ENCODE results near the gene SCTR.

SCTR gene

DNA sequence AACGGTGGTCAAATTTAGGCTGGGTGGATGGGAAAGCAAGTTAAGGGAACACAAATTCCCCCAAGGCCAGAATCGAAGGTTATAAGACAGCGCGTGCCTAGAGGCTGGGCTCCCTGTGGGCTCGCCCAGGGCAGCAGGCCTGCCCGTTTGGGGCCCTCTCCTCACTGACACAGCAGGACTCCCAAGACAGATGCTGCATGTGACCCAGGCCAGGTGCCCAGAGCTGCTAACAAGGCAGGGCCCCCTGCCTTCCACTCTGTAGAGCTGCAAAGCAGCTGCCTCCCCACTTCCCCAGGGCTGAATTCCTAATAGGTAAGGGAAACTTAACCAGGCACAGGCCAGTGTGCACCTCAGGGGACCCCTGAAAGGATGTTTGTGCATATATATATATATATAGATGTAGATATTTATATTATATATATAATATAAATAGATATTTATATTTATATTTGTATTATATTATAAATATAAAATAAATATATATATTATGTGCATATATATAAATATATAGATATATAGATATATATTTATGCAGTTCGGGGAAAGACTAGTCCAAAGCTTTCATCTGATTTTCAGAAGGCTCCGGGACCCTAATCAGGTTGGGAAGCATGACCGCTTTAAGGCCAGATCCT, 48.9 kb downstream of the SCTR start:
- Histone ChIP-seq H3K9me3 (ENCODE audit: control insufficient read depth, insufficient read depth, low read length) (no peaks in the 10 kb centered on the region), H3K4me3 (ENCODE audit: low read length) (no peak overlapping the region), H3K27me3 (ENCODE audit: control insufficient read depth, insufficient read depth, low read length) (no peaks in the 10 kb centered on the region), H3K27ac (ENCODE audit: low read length) (no peak overlapping the region), H3K36me3 (ENCODE audit: control insufficient read depth, insufficient read depth, low read length) (no peaks in the 10 kb centered on the region), H3K4me1 (ENCODE audit: control insufficient read depth, insufficient read depth, low read length) (no peaks in the 10 kb centered on the region)
- WGBS (ENCODE audit: insufficient coverage, insufficient read length), result no CpG with 5 or more reads among the region's 9 CpGs
- no peak for DNase-seq (ENCODE audit: low read depth, low spot score)

- H3K36me3 ChIP-seq (ENCODE audit: control insufficient read depth, insufficient read depth, low read length), result no peaks in the 10 kb centered on the region
- no peaks in the 10 kb centered on the region for H3K27me3 ChIP-seq (ENCODE audit: control insufficient read depth, insufficient read depth, low read length)
- 0 out of 2 replicates have a peak, but pooled peaks cover 1% of the 10 kb centered on the region for H3K4me1 ChIP-seq (ENCODE audit: control insufficient read depth, insufficient read depth, low read length)
- WGBS (ENCODE audit: insufficient coverage, insufficient read length), result no CpG with 5 or more reads among the region's 17 CpGs
- no peak overlapping the region for H3K4me3 ChIP-seq (ENCODE audit: low read length)
- no peak overlapping the region for H3K27ac ChIP-seq (ENCODE audit: low read length)
- H3K9me3 ChIP-seq (ENCODE audit: control insufficient read depth, insufficient read depth, low read length), result no peaks in the 10 kb centered on the region
- no peak for DNase-seq (ENCODE audit: low read depth, low spot score)
Observed at GRCh38 chr2:119474371-119475224, 49.7 kb downstream of the SCTR start.

DNA sequence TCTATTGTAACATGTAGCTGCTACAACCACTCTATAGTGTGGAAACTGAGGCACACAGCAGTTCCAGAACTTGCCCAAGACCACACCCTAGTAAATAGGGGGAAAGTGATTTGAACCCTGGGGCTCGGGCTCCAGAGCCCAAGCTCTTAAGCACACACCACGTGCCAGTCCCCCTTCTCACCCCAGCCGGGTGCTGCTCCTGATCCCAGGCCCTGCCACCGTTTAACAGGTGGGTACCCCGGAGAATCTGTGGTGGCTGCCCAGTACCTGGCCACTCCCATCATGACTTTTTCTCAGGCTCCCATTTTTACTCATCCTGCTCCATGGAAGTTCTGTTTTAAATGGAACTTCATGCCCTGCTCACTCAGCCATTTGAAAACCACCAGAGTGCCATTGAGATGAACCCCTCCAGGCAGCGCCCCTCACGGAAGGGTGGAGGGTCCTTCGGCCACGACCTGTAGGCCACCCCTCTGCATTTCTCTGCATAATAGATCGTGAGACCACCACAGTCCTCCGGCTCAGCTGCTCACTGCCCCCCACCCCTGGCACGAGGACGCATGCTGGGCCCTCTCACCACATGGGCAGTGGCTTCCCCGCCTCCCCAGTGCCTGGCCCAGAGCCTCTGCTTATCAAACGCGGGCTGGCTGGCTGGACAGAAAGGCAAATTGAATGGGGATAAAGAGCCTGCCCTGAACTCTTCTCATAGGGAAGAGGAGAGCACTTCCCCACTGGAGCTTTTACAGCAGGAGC, 50.5 kb downstream of the SCTR start:
- Histone ChIP-seq H3K27me3 (ENCODE audit: control insufficient read depth, insufficient read depth, low read length) (no peaks in the 10 kb centered on the region), H3K4me3 (ENCODE audit: low read length) (no peak overlapping the region), H3K4me1 (ENCODE audit: control insufficient read depth, insufficient read depth, low read length) (0 out of 2 replicates have a peak, but pooled peaks cover 1% of the 10 kb centered on the region), H3K27ac (ENCODE audit: low read length) (no peak overlapping the region), H3K9me3 (ENCODE audit: control insufficient read depth, insufficient read depth, low read length) (no peaks in the 10 kb centered on the region), H3K36me3 (ENCODE audit: control insufficient read depth, insufficient read depth, low read length) (no peaks in the 10 kb centered on the region)
- DNase-seq (ENCODE audit: low read depth, low spot score), result no peak
- WGBS (ENCODE audit: insufficient coverage, insufficient read length), result no CpG with 5 or more reads among the region's 16 CpGs

DNA sequence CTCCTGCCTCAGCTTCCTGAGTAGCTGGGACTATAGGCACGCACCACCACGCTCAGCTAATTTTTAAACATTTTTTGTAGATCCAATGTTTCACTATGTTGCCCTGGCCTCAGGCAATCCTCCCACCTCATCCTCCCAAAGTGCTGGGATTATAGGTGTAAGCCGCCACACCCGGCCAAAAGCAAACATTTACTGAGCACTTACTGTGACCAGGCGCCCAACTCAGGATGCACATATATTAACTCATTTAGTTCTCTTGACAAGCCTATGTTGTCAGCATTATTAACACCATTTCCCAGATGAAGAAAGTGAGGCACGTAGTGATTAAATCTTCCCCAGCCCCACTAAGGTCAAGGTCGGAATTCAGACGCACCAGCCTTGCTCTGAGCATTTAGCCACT, 51.5 kb downstream of the SCTR start:
- Histone ChIP-seq H3K4me1 (ENCODE audit: control insufficient read depth, insufficient read depth, low read length) (0 out of 2 replicates have a peak, but pooled peaks cover 1% of the 10 kb centered on the region), H3K9me3 (ENCODE audit: control insufficient read depth, insufficient read depth, low read length) (no peaks in the 10 kb centered on the region)
- no peak for DNase-seq (ENCODE audit: low read depth, low spot score)

GRCh38 chr2:119469661-119470297, 54.5 kb downstream of the SCTR start:
- Histone ChIP-seq H3K9me3 (ENCODE audit: control insufficient read depth, insufficient read depth, low read length) (no peaks in the 10 kb centered on the region), H3K4me1 (ENCODE audit: control insufficient read depth, insufficient read depth, low read length) (0 out of 2 replicates have a peak, but pooled peaks cover 1% of the 10 kb centered on the region), H3K27ac (ENCODE audit: low read length) (no peak overlapping the region), H3K4me3 (ENCODE audit: low read length) (no peak overlapping the region), H3K36me3 (ENCODE audit: control insufficient read depth, insufficient read depth, low read length) (no peaks in the 10 kb centered on the region), H3K27me3 (ENCODE audit: control insufficient read depth, insufficient read depth, low read length) (no peaks in the 10 kb centered on the region)
- no CpG with 5 or more reads among the region's 2 CpGs for WGBS (ENCODE audit: insufficient coverage, insufficient read length)
- no peak for DNase-seq (ENCODE audit: low read depth, low spot score)

More for the DNA sequence above, 51.5 kb downstream of the SCTR start:
- H3K36me3 ChIP-seq (ENCODE audit: control insufficient read depth, insufficient read depth, low read length), result no peaks in the 10 kb centered on the region
- no peaks in the 10 kb centered on the region for H3K27me3 ChIP-seq (ENCODE audit: control insufficient read depth, insufficient read depth, low read length)
- no peak overlapping the region for H3K27ac ChIP-seq (ENCODE audit: low read length)
- WGBS (ENCODE audit: insufficient coverage, insufficient read length), result no CpG with 5 or more reads among the region's 8 CpGs
- no peak overlapping the region for H3K4me3 ChIP-seq (ENCODE audit: low read length)

GRCh38 chr2:119469131-119469530, 55.2 kb downstream of the SCTR start:
- Histone ChIP-seq H3K36me3 (ENCODE audit: control insufficient read depth, insufficient read depth, low read length) (no peaks in the 10 kb centered on the region), H3K27ac (ENCODE audit: low read length) (no peak overlapping the region), H3K27me3 (ENCODE audit: control insufficient read depth, insufficient read depth, low read length) (no peaks in the 10 kb centered on the region), H3K9me3 (ENCODE audit: control insufficient read depth, insufficient read depth, low read length) (no peaks in the 10 kb centered on the region), H3K4me1 (ENCODE audit: control insufficient read depth, insufficient read depth, low read length) (0 out of 2 replicates have a peak, but pooled peaks cover 1% of the 10 kb centered on the region), H3K4me3 (ENCODE audit: low read length) (no peak overlapping the region)
- no CpG with 5 or more reads among the region's 6 CpGs for WGBS (ENCODE audit: insufficient coverage, insufficient read length)
- no peak for DNase-seq (ENCODE audit: low read depth, low spot score)

- no peak overlapping the region for H3K4me3 ChIP-seq (ENCODE audit: low read length)
- DNase-seq (ENCODE audit: low read depth, low spot score), result no peak
- WGBS (ENCODE audit: insufficient coverage, insufficient read length), result no CpG with 5 or more reads among the region's 3 CpGs
Observed at GRCh38 chr2:119468154-119468955, 55.9 kb downstream of the SCTR start.

DNA sequence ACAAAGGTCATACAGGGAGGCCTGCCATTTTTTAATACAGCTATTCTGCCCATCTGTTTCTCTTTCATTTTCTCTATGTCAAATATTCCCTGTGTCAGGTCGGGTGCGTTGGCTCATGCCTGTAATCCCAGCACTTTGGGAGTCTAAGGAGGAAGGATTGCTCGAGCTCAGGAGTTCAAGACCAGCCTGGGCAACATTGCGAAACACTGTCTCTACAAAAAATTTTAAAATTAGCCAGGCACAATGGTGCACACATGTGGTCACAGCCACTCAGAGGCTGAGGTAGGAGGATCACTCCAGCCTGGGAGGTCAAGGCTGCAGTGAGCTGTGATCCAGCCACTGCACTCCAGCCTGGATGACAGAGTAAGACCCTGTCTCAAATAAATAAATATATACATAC, 57.9 kb downstream of the SCTR start:
- no peak overlapping the region for H3K4me3 ChIP-seq (ENCODE audit: low read length)
- H3K9me3 ChIP-seq (ENCODE audit: control insufficient read depth, insufficient read depth, low read length), result no peaks in the 10 kb centered on the region
- no CpG with 5 or more reads among the region's 4 CpGs for WGBS (ENCODE audit: insufficient coverage, insufficient read length)
- H3K36me3 ChIP-seq (ENCODE audit: control insufficient read depth, insufficient read depth, low read length), result no peaks in the 10 kb centered on the region
- no peak overlapping the region for H3K27ac ChIP-seq (ENCODE audit: low read length)
- H3K27me3 ChIP-seq (ENCODE audit: control insufficient read depth, insufficient read depth, low read length), result no peaks in the 10 kb centered on the region
- DNase-seq (ENCODE audit: low read depth, low spot score), result no peak
- 0 out of 2 replicates have a peak, but pooled peaks cover 1% of the 10 kb centered on the region for H3K4me1 ChIP-seq (ENCODE audit: control insufficient read depth, insufficient read depth, low read length)

More at GRCh38 chr2:119468154-119468955, 55.9 kb downstream of the SCTR start:
- Histone ChIP-seq H3K27ac (ENCODE audit: low read length) (no peak overlapping the region), H3K9me3 (ENCODE audit: control insufficient read depth, insufficient read depth, low read length) (no peaks in the 10 kb centered on the region), H3K36me3 (ENCODE audit: control insufficient read depth, insufficient read depth, low read length) (no peaks in the 10 kb centered on the region), H3K27me3 (ENCODE audit: control insufficient read depth, insufficient read depth, low read length) (no peaks in the 10 kb centered on the region), H3K4me1 (ENCODE audit: control insufficient read depth, insufficient read depth, low read length) (0 out of 2 replicates have a peak, but pooled peaks cover 1% of the 10 kb centered on the region)

DNA sequence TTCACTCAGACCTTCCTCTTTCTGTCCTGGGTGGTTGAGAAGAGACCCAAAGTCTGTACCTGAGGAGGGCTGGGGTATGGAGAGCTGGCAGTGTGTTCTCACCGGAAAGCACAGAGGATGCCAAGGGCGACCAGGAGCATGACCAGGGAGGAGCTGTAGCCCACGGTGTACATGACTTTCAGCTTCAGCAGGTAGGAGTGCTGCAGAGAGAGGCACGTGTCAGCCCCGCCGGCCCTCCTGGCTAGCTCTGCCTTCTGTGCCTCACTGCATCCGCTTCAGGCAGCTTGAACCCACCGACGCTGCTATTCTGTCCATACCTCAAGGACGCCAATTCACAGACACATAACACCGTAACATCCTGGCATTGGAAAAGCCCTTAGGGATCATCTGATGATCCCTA, 58.6 kb downstream of the SCTR start:
- Histone ChIP-seq H3K4me1 (ENCODE audit: control insufficient read depth, insufficient read depth, low read length) (0 out of 2 replicates have a peak, but pooled peaks cover 1% of the 10 kb centered on the region), H3K27ac (ENCODE audit: low read length) (no peak overlapping the region), H3K4me3 (ENCODE audit: low read length) (no peak overlapping the region), H3K36me3 (ENCODE audit: control insufficient read depth, insufficient read depth, low read length) (no peaks in the 10 kb centered on the region), H3K9me3 (ENCODE audit: control insufficient read depth, insufficient read depth, low read length) (no peaks in the 10 kb centered on the region), H3K27me3 (ENCODE audit: control insufficient read depth, insufficient read depth, low read length) (no peaks in the 10 kb centered on the region)
- DNase-seq (ENCODE audit: low read depth, low spot score), result no peak
- no CpG with 5 or more reads among the region's 11 CpGs for WGBS (ENCODE audit: insufficient coverage, insufficient read length)
